Tibial artery (tissue), 4 donors: ENCODE results near the gene SMCO3.

Source experiments
- DNase-seq, 2 donors: peaks; one replicate each; pipeline ENCODE4 v3.0.0-alpha.2; 2019
- H3K27ac ChIP-seq, 2 donors: fragments of 200-600 bp; sonication (generic) in 1 of 2; 1 replicate in 1 of 2; 2 replicates in 1 of 2; pipeline ENCODE4 v1.5.1; 2018 to 2019; ENCODE audit warnings: mild to moderate bottlenecking in 1 of 2
- H3K27me3 ChIP-seq, 2 donors: fragments of 200-600 bp; sonication (generic) in 1 of 2; one replicate each; pipeline versions ENCODE4 v1.5.1 to v1.6.0; 2016 to 2019
- H3K36me3 ChIP-seq, 3 donors: fragments of 200-600 bp; sonication (generic) in 2 of 3; one replicate each; pipeline ENCODE4 v1.5.1; 2016 to 2019; ENCODE audit warnings: mild to moderate bottlenecking in 2 of 3
- H3K4me1 ChIP-seq, 4 donors: fragments of 200-600 bp; sonication (generic) in 2 of 4; 1 replicate in 3 of 4; 2 replicates in 1 of 4; pipeline ENCODE4 v1.5.1; 2016 to 2019
- H3K4me3 ChIP-seq, 2 donors: fragments of 200-600 bp; sonication (generic) in 1 of 2; 1 replicate in 1 of 2; 2 replicates in 1 of 2; pipeline ENCODE4 v1.5.1; 2018 to 2019; ENCODE audit warnings: mild to moderate bottlenecking in 2 of 2
- H3K9me3 ChIP-seq, 3 donors: fragments of 200-600 bp; sonication (generic) in 1 of 3; one replicate each; pipeline ENCODE4 v1.5.1; 2016 to 2019
- CTCF ChIP-seq, 2 experiments: fragments of 200-600 bp in 1 of 2; fragments of 450-650 bp in 1 of 2; IDR thresholded peaks; one replicate each; pipeline ENCODE4 v1.5.1; 2017 to 2019; ENCODE audit warnings: antibody characterized with exemption in 2 of 2, mild to moderate bottlenecking in 1 of 2, moderate library complexity in 1 of 2
- intact Hi-C: fragments of 100-400 bp; cut with DNase I; formaldehyde crosslinking; loops from one replicate; pipeline ENCODE4 v1.15.0; 2023; ENCODE audit warnings: low total_unique reads

The SMCO3 gene

GRCh38 chr12:14784471-14784870, 29.5 kb downstream of the SMCO3 start:
- Histone ChIP-seq H3K4me1 (no peaks in the 10 kb centered on the region), H3K27ac (no peak overlapping the region), H3K9me3 (no peaks in the 10 kb centered on the region), H3K36me3 (peaks cover 38 to 45% (median 42%) of the 10 kb centered on the region in 3 donors), H3K4me3 (no peak overlapping the region), H3K27me3 (no peaks in the 10 kb centered on the region)
- intact Hi-C loops: no loop called here
- no peak for DNase-seq
- TF ChIP-seq CTCF (IDR thresholded peaks at IDR 0.05): no peak

GRCh38 chr12:14782756-14783155, 31.2 kb downstream of the SMCO3 start:
- Histone ChIP-seq H3K27ac (no peak overlapping the region), H3K4me1 (peaks cover 0 to 5% (median 0%) of the 10 kb centered on the region in 4 donors), H3K9me3 (no peaks in the 10 kb centered on the region), H3K4me3 (no peak overlapping the region), H3K36me3 (peaks cover 21 to 28% (median 25%) of the 10 kb centered on the region in 3 donors), H3K27me3 (no peaks in the 10 kb centered on the region)
- DNase-seq: no peak
- TF ChIP-seq CTCF (IDR thresholded peaks at IDR 0.05): no peak
- intact Hi-C loops: no loop called here

- Histone ChIP-seq H3K4me3 (no peak overlapping the region), H3K4me1 (peaks cover 0 to 17% (median 6%) of the 10 kb centered on the region in 4 donors), H3K27ac (no peak overlapping the region), H3K27me3 (no peaks in the 10 kb centered on the region), H3K9me3 (no peaks in the 10 kb centered on the region), H3K36me3 (peaks cover 9 to 16% (median 13%) of the 10 kb centered on the region in 3 donors)
- no peak for DNase-seq
- TF ChIP-seq CTCF (IDR thresholded peaks at IDR 0.05): no peak
- intact Hi-C loops: no loop called here
Observed at GRCh38 chr12:14781563-14781962, 32.4 kb downstream of the SMCO3 start.

GRCh38 chr12:14780859-14781258, 33.1 kb downstream of the SMCO3 start:
- Histone ChIP-seq H3K36me3 (peaks cover 6 to 9% (median 6%) of the 10 kb centered on the region in 3 donors), H3K4me1 (peaks cover 0 to 24% (median 13%) of the 10 kb centered on the region in 4 donors), H3K9me3 (no peaks in the 10 kb centered on the region), H3K27me3 (no peaks in the 10 kb centered on the region), H3K27ac (no peak overlapping the region), H3K4me3 (no peak overlapping the region)
- intact Hi-C loops: no loop called here
- no peak for TF ChIP-seq CTCF (IDR thresholded peaks at IDR 0.05)
- no peak for DNase-seq

- TF ChIP-seq CTCF (IDR thresholded peaks at IDR 0.05): no peak
- intact Hi-C loops: no loop called here
- H3K4me1 ChIP-seq: peaks cover 0 to 24% (median 14%) of the 10 kb centered on the region in 4 donors
- DNase-seq: no peak
- no peaks in the 10 kb centered on the region for H3K9me3 ChIP-seq
- H3K27me3 ChIP-seq: no peaks in the 10 kb centered on the region
- no peaks in the 10 kb centered on the region for H3K36me3 ChIP-seq
- H3K4me3 ChIP-seq: no peak overlapping the region
- no peak overlapping the region for H3K27ac ChIP-seq
Observed at GRCh38 chr12:14779834-14780233, 34.1 kb downstream of the SMCO3 start.

GRCh38 chr12:14777271-14777670, 36.7 kb downstream of the SMCO3 start:
- peaks cover 0 to 31% (median 14%) of the 10 kb centered on the region in 4 donors for H3K4me1 ChIP-seq
- no peak for TF ChIP-seq CTCF (IDR thresholded peaks at IDR 0.05)
- H3K4me3 ChIP-seq: peak overlapping the region; percentile 82 to 89
- no peaks in the 10 kb centered on the region for H3K27me3 ChIP-seq
- no peaks in the 10 kb centered on the region for H3K36me3 ChIP-seq
- H3K27ac ChIP-seq: peak overlapping the region; percentile 89 to 93
- intact Hi-C loops: no loop called here
- H3K9me3 ChIP-seq: no peaks in the 10 kb centered on the region
- no peak for DNase-seq
